Omental fat pad (tissue), 4 donors: Measurements from ENCODE around the gene FOXP1. TPM values are rescaled to one million over a fixed set of nuclear protein-coding genes. Genes with fewer than 3 reads are reported as not detected.

Experiments
- ATAC-seq: fragments of 150-250 bp; one replicate; pipeline ENCODE4 v1.9.1; 2016; ENCODE audit warnings: mild to moderate bottlenecking, moderate library complexity; ENCODE audit not compliant: low FRiP score
- DNase-seq: peaks from one replicate; pipeline ENCODE4 v3.0.0-alpha.2; 2019; ENCODE audit warnings: low spot score
- total RNA-seq, 4 donors: library from RNA; depleted of rRNA; stranded (reverse); fragments of >200 nt; gene quantifications; one replicate each; pipeline ENCODE4 v1.1.0, GENCODE V29; 2016
- TF ChIP-seq, protein P1 (sequence below), 3 donors: fragments of 450-650 bp; IDR thresholded peaks; one replicate each; pipeline ENCODE4 v1.5.1; 2016 to 2017; ENCODE audit warnings: antibody characterized with exemption in 3 of 3, mild to moderate bottlenecking in 3 of 3, moderate library complexity in 2 of 3

FOXP1 gene
- total RNA-seq, 4 donors from 2014 or later, result 72.4 to 128 (median 76.7) TPM

DNA sequence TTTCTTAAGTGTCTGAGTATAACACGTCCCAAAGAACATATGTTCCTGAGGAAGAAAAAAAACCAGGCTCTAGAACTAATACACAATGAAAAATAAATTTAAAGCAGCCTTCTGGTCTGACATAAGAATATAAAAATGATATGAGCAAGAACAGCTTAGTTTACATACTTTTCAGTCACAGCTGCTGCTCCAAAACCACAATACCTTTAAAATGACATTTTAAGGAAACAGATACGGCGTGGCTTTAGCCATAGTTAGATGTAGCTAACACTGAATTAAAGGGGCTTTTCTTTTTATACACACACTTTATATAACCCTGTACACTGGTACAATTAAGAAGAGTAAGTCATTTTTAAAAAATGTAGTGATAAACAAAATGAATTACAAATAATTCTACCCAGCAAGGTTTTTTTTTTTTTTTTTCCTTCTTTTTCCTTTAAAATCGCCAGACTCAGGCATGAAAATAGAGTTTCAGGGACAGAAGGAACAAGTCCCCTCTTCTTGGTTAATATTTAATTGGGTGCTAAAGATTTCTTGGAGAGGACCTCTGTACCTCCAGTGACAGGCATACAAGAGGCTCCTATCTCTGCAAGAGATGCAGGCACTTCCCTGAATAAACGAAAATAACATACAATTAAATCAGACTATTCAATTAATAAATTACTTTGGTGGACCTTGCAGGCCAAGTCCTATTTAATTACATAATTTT, 265.6 kb downstream of the FOXP1 start:
- no peak for DNase-seq
- no peak for ATAC-seq
- TF ChIP-seq, protein P1, sequence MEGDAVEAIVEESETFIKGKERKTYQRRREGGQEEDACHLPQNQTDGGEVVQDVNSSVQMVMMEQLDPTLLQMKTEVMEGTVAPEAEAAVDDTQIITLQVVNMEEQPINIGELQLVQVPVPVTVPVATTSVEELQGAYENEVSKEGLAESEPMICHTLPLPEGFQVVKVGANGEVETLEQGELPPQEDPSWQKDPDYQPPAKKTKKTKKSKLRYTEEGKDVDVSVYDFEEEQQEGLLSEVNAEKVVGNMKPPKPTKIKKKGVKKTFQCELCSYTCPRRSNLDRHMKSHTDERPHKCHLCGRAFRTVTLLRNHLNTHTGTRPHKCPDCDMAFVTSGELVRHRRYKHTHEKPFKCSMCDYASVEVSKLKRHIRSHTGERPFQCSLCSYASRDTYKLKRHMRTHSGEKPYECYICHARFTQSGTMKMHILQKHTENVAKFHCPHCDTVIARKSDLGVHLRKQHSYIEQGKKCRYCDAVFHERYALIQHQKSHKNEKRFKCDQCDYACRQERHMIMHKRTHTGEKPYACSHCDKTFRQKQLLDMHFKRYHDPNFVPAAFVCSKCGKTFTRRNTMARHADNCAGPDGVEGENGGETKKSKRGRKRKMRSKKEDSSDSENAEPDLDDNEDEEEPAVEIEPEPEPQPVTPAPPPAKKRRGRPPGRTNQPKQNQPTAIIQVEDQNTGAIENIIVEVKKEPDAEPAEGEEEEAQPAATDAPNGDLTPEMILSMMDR (IDR thresholded peaks at IDR 0.05), result no peak

DNA sequence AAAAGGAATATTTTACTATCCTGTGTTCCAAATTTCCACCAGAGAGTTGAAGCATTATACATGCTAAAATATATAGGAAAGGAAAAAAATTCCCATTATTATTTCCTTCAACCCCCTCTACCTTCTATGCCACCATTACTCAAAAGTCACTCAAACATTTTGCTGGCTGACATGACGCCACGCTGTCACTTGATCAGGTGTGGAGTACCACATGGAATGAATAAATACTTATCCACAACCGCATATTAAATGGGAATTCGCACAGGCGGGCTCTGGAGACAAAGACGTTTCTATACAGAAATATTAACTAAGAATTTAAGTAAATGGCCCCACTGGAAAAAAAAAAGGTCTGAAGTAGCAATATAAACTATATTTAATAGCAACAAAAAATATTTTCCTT, 266.4 kb downstream of the FOXP1 start:
- ATAC-seq, result no peak
- DNase-seq, result no peak

DNA sequence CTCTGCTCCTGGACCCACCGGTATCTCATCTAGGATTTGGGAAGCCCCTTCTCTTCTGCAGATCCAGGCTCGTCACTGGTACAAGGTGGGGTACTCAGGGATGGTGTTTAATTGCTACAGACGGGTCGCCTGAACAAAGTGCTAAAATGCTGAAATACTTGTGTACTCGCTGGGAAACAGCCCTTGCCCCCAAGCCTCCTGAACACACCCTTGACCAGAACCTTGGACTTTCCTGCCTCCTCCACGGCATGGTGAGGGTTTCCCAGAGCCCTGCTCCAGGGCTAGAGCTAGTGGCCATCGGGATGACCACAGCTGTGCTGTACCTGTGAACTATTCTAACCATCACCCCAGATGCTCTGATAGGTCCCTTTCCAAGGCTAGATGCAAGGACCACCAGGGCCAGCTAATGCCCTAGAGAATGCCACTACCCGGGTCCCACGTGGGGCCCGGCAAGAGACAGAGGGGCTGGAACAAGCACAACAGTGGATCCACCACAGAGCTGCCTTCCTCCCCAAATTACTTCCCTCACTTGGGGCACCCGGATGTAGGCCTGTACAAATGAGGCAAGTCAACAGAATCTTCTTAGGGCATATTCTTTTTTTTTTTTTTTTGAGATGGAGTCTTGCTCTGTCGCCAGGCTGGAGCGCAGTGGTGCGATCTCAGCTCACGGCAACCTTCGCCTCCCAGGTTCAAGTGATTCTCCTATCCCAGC, 267.3 kb downstream of the FOXP1 start:
- ATAC-seq, result no peak

More for the DNA sequence above, 266.4 kb downstream of the FOXP1 start:
- TF ChIP-seq, protein P1 (IDR thresholded peaks at IDR 0.05), result no peak

DNA sequence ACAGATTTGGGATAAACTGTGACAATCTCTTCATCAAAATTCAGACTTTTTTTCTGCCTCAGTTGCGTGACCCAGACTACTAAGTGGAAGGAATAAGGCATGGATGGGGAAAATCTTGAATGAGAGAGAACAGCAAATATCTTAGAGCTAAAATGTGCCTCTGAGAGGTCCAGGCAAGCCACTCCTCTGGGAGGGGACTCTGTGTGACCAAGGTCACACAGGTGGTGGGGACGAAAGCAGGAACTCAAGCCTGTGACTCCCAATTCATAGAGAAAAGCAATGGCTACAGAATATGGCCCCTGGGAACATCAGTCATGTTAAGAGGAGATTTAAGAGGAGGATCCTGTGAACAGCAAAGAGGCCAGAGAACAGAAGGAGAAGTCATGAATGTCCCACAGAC, 268.1 kb downstream of the FOXP1 start:
- TF ChIP-seq, protein P1 (IDR thresholded peaks at IDR 0.05), result no peak
- ATAC-seq (no peak), DNase-seq (no peak)

More for the DNA sequence above, 267.3 kb downstream of the FOXP1 start:
- no peak for DNase-seq
- TF ChIP-seq, protein P1 (IDR thresholded peaks at IDR 0.05), result no peak

DNA sequence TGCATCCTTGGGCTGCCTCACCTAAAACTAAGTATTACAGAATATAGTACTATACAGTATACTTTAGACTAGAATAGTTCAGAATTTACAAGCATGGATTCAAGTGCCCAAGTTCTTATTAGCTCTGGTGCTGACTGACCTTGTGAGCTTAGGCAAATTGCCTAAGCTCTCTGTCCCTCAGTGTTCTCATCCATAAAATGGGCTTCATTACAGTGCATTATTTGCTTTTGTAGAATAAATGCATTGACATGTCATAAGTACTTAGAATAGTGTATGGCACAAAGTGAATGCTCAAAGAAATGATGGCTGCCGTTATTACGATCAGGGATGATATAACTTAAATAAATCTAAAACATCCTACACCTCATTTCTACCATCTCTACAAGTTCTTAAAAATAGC, 269.7 kb downstream of the FOXP1 start:
- TF ChIP-seq, protein P1 (IDR thresholded peaks at IDR 0.05), result no peak
- ATAC-seq (no peak), DNase-seq (no peak)

DNA sequence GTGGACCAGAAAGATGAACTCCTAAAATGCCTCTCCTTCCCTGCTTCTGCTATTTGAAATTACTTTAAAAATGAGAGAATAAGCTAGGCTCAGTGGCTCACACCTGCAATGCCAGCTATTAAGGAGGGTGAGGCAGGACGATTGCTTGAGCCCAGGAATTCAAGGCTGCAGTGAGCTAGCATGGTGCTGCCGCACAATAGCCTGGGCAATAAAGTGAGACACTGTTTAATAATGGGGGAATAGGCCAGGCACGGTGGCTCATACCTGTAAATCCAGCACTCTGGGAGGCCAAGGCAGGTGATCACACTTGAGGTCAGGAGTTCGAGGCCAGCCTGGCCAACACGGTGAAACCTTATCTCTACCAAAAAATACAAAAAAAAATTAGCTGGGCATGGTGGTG, 271.1 kb downstream of the FOXP1 start:
- DNase-seq, result no peak
- ATAC-seq, result no peak
- TF ChIP-seq, protein P1 (IDR thresholded peaks at IDR 0.05), result no peak

DNA sequence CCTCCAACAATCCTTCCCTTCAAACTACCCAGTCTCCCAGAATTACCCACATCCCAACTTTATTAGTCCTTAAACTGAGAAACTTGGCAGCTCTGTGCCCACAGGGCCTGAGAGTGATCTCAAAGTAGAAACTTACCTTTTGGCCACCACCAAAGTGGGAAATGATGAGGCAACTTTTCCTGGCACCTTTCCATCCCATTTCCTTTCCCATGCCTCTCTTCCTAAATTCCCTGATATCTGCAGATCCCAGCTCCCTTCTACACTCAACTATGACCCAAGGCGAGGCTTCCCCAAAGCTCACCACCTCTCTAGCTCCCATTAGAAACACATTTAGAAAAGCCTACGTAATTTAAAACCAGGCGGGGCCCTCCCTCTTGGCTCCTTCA, 271.9 kb downstream of the FOXP1 start:
- TF ChIP-seq, protein P1 (IDR thresholded peaks at IDR 0.05), result no peak
- no peak for DNase-seq
- ATAC-seq, result no peak
